Measurements from ENCODE around the gene MAML2.

The MAML2 gene

GRCh38 chr11:96306600-96306932, 36.4 kb downstream of the MAML2 start:
- no peak for DNase-seq (ENCODE audit: low read depth)
- TF ChIP-seq, protein P1, sequence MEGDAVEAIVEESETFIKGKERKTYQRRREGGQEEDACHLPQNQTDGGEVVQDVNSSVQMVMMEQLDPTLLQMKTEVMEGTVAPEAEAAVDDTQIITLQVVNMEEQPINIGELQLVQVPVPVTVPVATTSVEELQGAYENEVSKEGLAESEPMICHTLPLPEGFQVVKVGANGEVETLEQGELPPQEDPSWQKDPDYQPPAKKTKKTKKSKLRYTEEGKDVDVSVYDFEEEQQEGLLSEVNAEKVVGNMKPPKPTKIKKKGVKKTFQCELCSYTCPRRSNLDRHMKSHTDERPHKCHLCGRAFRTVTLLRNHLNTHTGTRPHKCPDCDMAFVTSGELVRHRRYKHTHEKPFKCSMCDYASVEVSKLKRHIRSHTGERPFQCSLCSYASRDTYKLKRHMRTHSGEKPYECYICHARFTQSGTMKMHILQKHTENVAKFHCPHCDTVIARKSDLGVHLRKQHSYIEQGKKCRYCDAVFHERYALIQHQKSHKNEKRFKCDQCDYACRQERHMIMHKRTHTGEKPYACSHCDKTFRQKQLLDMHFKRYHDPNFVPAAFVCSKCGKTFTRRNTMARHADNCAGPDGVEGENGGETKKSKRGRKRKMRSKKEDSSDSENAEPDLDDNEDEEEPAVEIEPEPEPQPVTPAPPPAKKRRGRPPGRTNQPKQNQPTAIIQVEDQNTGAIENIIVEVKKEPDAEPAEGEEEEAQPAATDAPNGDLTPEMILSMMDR (conservative IDR thresholded peaks at IDR 0.05; ENCODE audit: low read depth, low read length): no peak
- H3K4me3 ChIP-seq (ENCODE audit: low read length): peak overlapping the region; percentile 5

GRCh38 chr11:96306071-96306470, 36.9 kb downstream of the MAML2 start:
- TF ChIP-seq, protein P1 (conservative IDR thresholded peaks at IDR 0.05; ENCODE audit: low read depth, low read length): no peak
- H3K4me3 ChIP-seq (ENCODE audit: low read length): no peak overlapping the region
- DNase-seq (ENCODE audit: low read depth): no peak

GRCh38 chr11:96303980-96304379, 39.0 kb downstream of the MAML2 start:
- H3K4me3 ChIP-seq (ENCODE audit: low read length): no peak overlapping the region
- no peak for DNase-seq (ENCODE audit: low read depth)
- TF ChIP-seq, protein P1 (conservative IDR thresholded peaks at IDR 0.05; ENCODE audit: low read depth, low read length): no peak

- DNase-seq (ENCODE audit: low read depth): no peak
These were observed 39.9 kb downstream of the MAML2 start for GRCh38 chr11:96303064-96303463.

DNA sequence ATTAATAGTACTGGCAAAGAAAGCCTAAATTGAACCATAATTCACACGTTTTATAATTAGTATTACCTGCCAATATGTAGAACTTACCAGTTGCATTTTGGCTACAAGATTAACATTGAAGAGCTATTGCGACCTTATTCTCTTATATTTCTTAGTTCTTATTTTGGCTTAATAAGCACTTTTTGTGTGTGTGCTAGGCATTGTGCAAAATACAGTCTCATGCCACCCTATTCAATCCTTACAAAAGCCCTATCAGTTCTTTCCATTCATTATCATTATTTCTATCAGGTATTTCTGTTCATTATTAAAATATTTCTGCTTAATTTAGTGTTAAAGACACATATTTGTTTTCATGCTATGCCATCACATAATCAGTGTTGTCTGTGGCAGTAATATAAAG, 41.2 kb downstream of the MAML2 start:
- no peak for DNase-seq (ENCODE audit: low read depth)
- no peak overlapping the region for H3K4me3 ChIP-seq (ENCODE audit: low read length)
- TF ChIP-seq, protein P1 (conservative IDR thresholded peaks at IDR 0.05; ENCODE audit: low read depth, low read length): no peak

More at GRCh38 chr11:96303064-96303463, 39.9 kb downstream of the MAML2 start:
- TF ChIP-seq, protein P1 (conservative IDR thresholded peaks at IDR 0.05; ENCODE audit: low read depth, low read length): no peak
- no peak overlapping the region for H3K4me3 ChIP-seq (ENCODE audit: low read length)

GRCh38 chr11:96299155-96299888, 43.7 kb downstream of the MAML2 start:
- no peak for DNase-seq (ENCODE audit: low read depth)
- TF ChIP-seq, protein P1 (conservative IDR thresholded peaks at IDR 0.05; ENCODE audit: low read depth, low read length): no peak

DNA sequence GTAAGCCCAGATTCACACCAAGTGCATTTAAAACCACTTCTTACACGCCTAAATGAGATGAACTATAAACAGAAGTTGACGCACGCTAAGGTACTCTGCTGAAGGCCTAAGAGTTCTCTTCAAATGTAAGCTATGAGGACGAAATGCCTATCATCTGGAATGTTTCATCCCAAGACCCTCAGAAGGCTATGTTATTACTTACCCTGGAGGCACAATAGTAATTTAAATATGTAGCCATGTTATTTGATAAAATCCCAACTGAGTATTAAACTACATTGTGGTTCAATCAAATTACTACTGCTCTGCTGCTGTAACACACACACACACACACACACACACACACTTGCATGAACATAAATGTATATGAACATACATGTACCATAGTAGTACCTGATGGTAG, 47.6 kb downstream of the MAML2 start:
- no peak overlapping the region for H3K4me3 ChIP-seq (ENCODE audit: low read length)
- TF ChIP-seq, protein P1 (conservative IDR thresholded peaks at IDR 0.05; ENCODE audit: low read depth, low read length): no peak
- no peak for DNase-seq (ENCODE audit: low read depth)

More at GRCh38 chr11:96299155-96299888, 43.7 kb downstream of the MAML2 start:
- no peak overlapping the region for H3K4me3 ChIP-seq (ENCODE audit: low read length)
